ENCODE measurements around the gene RAD52. TPM values are rescaled to one million over a fixed set of nuclear protein-coding genes. Genes with fewer than 3 reads are reported as not detected.

The RAD52 gene
- total RNA-seq, 1 experiment from 2014 or later = 19.2 TPM

DNA sequence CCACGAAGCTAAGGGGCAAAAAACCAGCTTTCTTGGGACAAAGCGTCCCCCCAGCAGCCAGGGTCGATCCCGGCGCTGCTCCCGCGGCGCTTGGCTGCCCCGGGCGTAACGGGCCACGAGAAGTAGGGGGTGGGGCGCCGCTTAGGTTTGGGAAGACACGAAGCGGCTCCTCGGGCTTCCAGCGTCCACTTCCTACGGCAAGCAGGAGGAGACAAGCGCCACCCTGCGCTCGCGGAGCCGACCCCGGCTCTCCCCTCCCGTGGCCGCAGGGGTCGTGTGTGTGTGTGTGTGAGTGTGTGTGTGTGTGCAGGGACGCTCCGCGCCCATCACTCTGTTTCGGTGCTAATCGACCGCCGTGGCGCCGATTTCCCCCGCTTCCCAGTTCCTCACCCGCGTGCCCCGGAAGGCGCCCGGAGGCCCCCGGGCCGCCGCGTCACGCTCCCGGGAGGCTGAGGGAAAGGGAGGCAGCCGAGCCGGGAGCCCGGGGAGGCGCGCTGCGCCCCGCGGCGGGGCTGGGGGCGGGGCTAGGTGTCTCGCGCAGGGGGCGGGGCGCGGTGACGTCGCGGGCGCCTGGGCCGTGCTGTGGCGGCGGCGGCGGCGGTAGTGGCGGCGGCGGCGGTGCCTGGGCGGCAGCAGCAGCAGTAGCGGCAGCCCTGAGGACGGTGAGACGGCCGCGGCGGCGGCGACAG is 41.3 kb upstream of the RAD52 start, which contains the start of gene ERC1 (continued):
- TF ChIP-seq ZBTB43 (CRISPR knock-in tag; IDR thresholded peaks at IDR 0.05) (peak; percentile 79; the same call in 1 of the 2 replicates), ZNF138 (CRISPR knock-in tag; conservative IDR thresholded peaks at IDR 0.05) (no peak), NR2C2 (CRISPR knock-in tag; IDR thresholded peaks at IDR 0.05) (no peak), HMGXB4 (CRISPR knock-in tag; IDR thresholded peaks at IDR 0.05) (peak; percentile 92; the same call in 1 of the 2 replicates), ZNF121 (CRISPR knock-in tag; IDR thresholded peaks at IDR 0.05) (no peak), ZMAT4 (CRISPR knock-in tag; IDR thresholded peaks at IDR 0.05) (no peak), KAT7 (CRISPR knock-in tag; IDR thresholded peaks at IDR 0.05; ENCODE audit: borderline replicate concordance) (no peak), CREB1 (CRISPR knock-in tag; IDR thresholded peaks at IDR 0.05) (no peak), ZNF416 (CRISPR knock-in tag; IDR thresholded peaks at IDR 0.05) (peak; percentile 70; the same call in 1 of the 2 replicates), TCF7 (CRISPR knock-in tag; IDR thresholded peaks at IDR 0.05; ENCODE audit: low read depth) (no peak), NR1H2 (CRISPR knock-in tag; IDR thresholded peaks at IDR 0.05) (no peak), ZBTB21 (CRISPR knock-in tag; IDR thresholded peaks at IDR 0.05; ENCODE audit: borderline replicate concordance) (no peak), SMAD4 (CRISPR knock-in tag; IDR thresholded peaks at IDR 0.05) (no peak), MYBL2 (CRISPR knock-in tag; IDR thresholded peaks at IDR 0.05) (no peak), ATF1 (CRISPR knock-in tag; IDR thresholded peaks at IDR 0.05) (0 out of 2 replicates have a peak, but pooled peaks have one; percentile 9), ZNF263 (CRISPR knock-in tag; IDR thresholded peaks at IDR 0.05; ENCODE audit: low read depth) (no peak), ZNF232 (CRISPR knock-in tag; IDR thresholded peaks at IDR 0.05) (no peak), ZNF423 (CRISPR knock-in tag; IDR thresholded peaks at IDR 0.05) (peak; percentile 93), E2F5 (CRISPR knock-in tag; IDR thresholded peaks at IDR 0.05) (peak; percentile 44; the same call in 1 of the 2 replicates), OVOL2 (CRISPR knock-in tag; IDR thresholded peaks at IDR 0.05; ENCODE audit: borderline replicate concordance) (no peak), ARID4B (CRISPR knock-in tag; IDR thresholded peaks at IDR 0.05; ENCODE audit: borderline replicate concordance) (no peak), GABPB1 (CRISPR knock-in tag; IDR thresholded peaks at IDR 0.05) (0 out of 2 replicates have a peak, but pooled peaks have one; percentile 9), ELF4 (CRISPR knock-in tag; IDR thresholded peaks at IDR 0.05; ENCODE audit: low read depth) (no peak), ZNF219 (CRISPR knock-in tag; IDR thresholded peaks at IDR 0.05; ENCODE audit: borderline replicate concordance) (0 out of 2 replicates have a peak, but pooled peaks have one; percentile 1)
- TF ChIP-seq, protein P1, sequence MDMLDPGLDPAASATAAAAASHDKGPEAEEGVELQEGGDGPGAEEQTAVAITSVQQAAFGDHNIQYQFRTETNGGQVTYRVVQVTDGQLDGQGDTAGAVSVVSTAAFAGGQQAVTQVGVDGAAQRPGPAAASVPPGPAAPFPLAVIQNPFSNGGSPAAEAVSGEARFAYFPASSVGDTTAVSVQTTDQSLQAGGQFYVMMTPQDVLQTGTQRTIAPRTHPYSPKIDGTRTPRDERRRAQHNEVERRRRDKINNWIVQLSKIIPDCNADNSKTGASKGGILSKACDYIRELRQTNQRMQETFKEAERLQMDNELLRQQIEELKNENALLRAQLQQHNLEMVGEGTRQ (CRISPR knock-in tag; IDR thresholded peaks at IDR 0.05) = no peak
- TF ChIP-seq, protein P2, sequence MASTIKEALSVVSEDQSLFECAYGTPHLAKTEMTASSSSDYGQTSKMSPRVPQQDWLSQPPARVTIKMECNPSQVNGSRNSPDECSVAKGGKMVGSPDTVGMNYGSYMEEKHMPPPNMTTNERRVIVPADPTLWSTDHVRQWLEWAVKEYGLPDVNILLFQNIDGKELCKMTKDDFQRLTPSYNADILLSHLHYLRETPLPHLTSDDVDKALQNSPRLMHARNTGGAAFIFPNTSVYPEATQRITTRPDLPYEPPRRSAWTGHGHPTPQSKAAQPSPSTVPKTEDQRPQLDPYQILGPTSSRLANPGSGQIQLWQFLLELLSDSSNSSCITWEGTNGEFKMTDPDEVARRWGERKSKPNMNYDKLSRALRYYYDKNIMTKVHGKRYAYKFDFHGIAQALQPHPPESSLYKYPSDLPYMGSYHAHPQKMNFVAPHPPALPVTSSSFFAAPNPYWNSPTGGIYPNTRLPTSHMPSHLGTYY (CRISPR knock-in tag; IDR thresholded peaks at IDR 0.05) = no peak
- TF ChIP-seq, protein P3, sequence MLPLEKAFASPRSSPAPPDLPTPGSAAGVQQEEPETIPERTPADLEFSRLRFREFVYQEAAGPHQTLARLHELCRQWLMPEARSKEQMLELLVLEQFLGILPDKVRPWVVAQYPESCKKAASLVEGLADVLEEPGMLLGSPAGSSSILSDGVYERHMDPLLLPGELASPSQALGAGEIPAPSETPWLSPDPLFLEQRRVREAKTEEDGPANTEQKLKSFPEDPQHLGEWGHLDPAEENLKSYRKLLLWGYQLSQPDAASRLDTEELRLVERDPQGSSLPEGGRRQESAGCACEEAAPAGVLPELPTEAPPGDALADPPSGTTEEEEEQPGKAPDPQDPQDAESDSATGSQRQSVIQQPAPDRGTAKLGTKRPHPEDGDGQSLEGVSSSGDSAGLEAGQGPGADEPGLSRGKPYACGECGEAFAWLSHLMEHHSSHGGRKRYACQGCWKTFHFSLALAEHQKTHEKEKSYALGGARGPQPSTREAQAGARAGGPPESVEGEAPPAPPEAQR (CRISPR knock-in tag; IDR thresholded peaks at IDR 0.05) = no peak

Data from WTC11 (cell line).